Measurements from ENCODE around the gene NIPAL3.

Gene NIPAL3

GRCh38 chr1:24391882-24392603 lies 23.6 kb upstream of the NIPAL3 start:
- no peak for DNase-seq

GRCh38 chr1:24392604-24392946 lies 23.0 kb upstream of the NIPAL3 start:
- no peak for DNase-seq

- no peak for DNase-seq
Measured at GRCh38 chr1:24392982-24393650, 22.5 kb upstream of the NIPAL3 start.

GRCh38 chr1:24393892-24394291 lies 21.7 kb upstream of the NIPAL3 start:
- peak; percentile 78 for DNase-seq

GRCh38 chr1:24400065-24400464 lies 15.5 kb upstream of the NIPAL3 start:
- no peak for DNase-seq

GRCh38 chr1:24403806-24404205 lies 11.8 kb upstream of the NIPAL3 start:
- no peak for DNase-seq

- DNase-seq: no peak
Measured at GRCh38 chr1:24406788-24407187, 8.8 kb upstream of the NIPAL3 start.

- peak; percentile 82 for DNase-seq
Measured at GRCh38 chr1:24409535-24409934, 6.1 kb upstream of the NIPAL3 start.

- DNase-seq: no peak
Measured at GRCh38 chr1:24410750-24411149, 4.9 kb upstream of the NIPAL3 start.

GRCh38 chr1:24411963-24412362 lies 3.6 kb upstream of the NIPAL3 start:
- DNase-seq: no peak

- DNase-seq: no peak
Measured at GRCh38 chr1:24412408-24412807, 3.2 kb upstream of the NIPAL3 start.

- DNase-seq: peak; percentile 82
Measured at GRCh38 chr1:24413350-24414163, 2.0 kb upstream of the NIPAL3 start, which contains the start of gene STPG1. TSS of gene STPG1 (minus strand) at chr1:24413782. CDS start at chr1:24401388, 12,394 bp downstream.

GRCh38 chr1:24414775-24415333 lies 748 bp upstream of the NIPAL3 start:
- DNase-seq: no peak

- peak; percentile 10 for DNase-seq
Measured at GRCh38 chr1:24415910-24416665, 486 bp downstream of the NIPAL3 start.

- peak; percentile 97 for DNase-seq
Measured at GRCh38 chr1:24416666-24417391, 1.2 kb downstream of the NIPAL3 start.

- DNase-seq: peak; percentile 46
Measured at GRCh38 chr1:24417681-24418080, 2.1 kb downstream of the NIPAL3 start.

GRCh38 chr1:24418898-24419628 lies 3.5 kb downstream of the NIPAL3 start:
- peak; percentile 79 for DNase-seq

- DNase-seq: peak; percentile 19
Measured at GRCh38 chr1:24420547-24420946, 4.9 kb downstream of the NIPAL3 start.

- no peak for DNase-seq
Measured at GRCh38 chr1:24421502-24421901, 5.9 kb downstream of the NIPAL3 start.

- DNase-seq: no peak
Measured at GRCh38 chr1:24424207-24424606, 8.6 kb downstream of the NIPAL3 start.

- no peak for DNase-seq
Measured at GRCh38 chr1:24424990-24425389, 9.4 kb downstream of the NIPAL3 start.

All from fibroblast of skin of abdomen (primary cell).